ENCODE measurements around the gene PLEKHG4.

The PLEKHG4 gene

DNA sequence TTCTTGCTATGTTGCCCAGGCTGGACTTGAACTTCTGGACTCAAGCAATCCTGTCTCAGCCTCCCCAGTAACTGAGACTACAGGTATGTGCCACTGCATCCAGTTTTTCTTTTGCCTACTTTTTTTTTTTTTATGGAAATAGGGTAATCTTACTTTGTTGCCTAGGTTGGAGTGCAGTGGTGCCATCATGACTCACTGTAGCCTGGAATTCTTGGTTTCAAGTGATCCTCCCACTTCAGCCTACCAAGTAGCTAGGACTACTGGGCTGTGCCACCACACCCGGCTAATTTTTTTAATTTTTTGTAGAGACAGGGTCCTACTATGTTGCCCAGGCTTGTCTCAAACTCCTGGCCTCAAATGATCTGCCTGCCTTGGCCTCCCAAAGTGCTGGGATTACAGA is 57.3 kb downstream of the PLEKHG4 start:
- DNase-seq: no peak

Measured in stimulated activated naive CD4-positive, alpha-beta T cell treated with Interleukin-2 at 50 U/mL for 16 hours (primary cell).